Osteoblast (primary cell): ENCODE measurements around the gene COX11. TPM values are rescaled to one million over a fixed set of nuclear protein-coding genes. Genes with fewer than 3 reads are reported as not detected.
A peak's percentile ranks its signal among the peaks of the same experiment; 100 is the strongest.

ENCODE experiments used
- DNase-seq: peaks from one replicate; pipeline ENCODE4 v3.0.0; 2011; ENCODE audit warnings: low spot score, mixed read lengths; ENCODE audit not compliant: insufficient read length; ENCODE audit errors: missing footprints
- H2AFZ ChIP-seq: 2 replicates; pipeline ENCODE4 v1.6.0; 2011; ENCODE audit warnings: mild to moderate bottlenecking, low read length
- H3K27ac ChIP-seq: 2 replicates; pipeline ENCODE4 v1.5.1; 2011; ENCODE audit warnings: mild to moderate bottlenecking, low read depth, low read length, moderate library complexity
- H3K27me3 ChIP-seq: 2 replicates; pipeline ENCODE4 v1.6.0; 2012; ENCODE audit warnings: mild to moderate bottlenecking, control low read depth, inconsistent platforms, low read length, moderate library complexity; ENCODE audit not compliant: insufficient read depth
- H3K36me3 ChIP-seq: 2 replicates; pipeline ENCODE4 v1.5.1; 2011; ENCODE audit warnings: mild to moderate bottlenecking, low read length, control low read depth, moderate library complexity; ENCODE audit not compliant: insufficient read depth
- H3K4me1 ChIP-seq: 2 replicates; pipeline ENCODE4 v1.5.1; 2011; ENCODE audit warnings: mild to moderate bottlenecking, low read length, control low read depth, moderate library complexity; ENCODE audit not compliant: insufficient read depth
- H3K4me2 ChIP-seq: 2 replicates; pipeline ENCODE4 v1.6.0; 2011; ENCODE audit warnings: mild to moderate bottlenecking, low read length; ENCODE audit not compliant: insufficient read depth
- H3K4me3 ChIP-seq: fragments of 200-600 bp; sonication (generic); 3 replicates; pipeline ENCODE4 v1.5.1; 2012; ENCODE audit warnings: mild to moderate bottlenecking, low read length, inconsistent platforms; ENCODE audit not compliant: insufficient read depth
- H3K79me2 ChIP-seq: 2 replicates; pipeline ENCODE4 v1.6.0; 2012; ENCODE audit warnings: mild to moderate bottlenecking, low read length, control low read depth, inconsistent platforms; ENCODE audit not compliant: insufficient read depth
- H3K9me3 ChIP-seq: 2 replicates; pipeline ENCODE4 v1.5.1; 2011; ENCODE audit warnings: low read depth, low read length, control low read depth
- H4K20me1 ChIP-seq: 2 replicates; pipeline ENCODE4 v1.6.0; 2012; ENCODE audit warnings: mild to moderate bottlenecking, low read length, control low read depth; ENCODE audit not compliant: insufficient read depth
- CTCF ChIP-seq: IDR thresholded peaks from 2 replicates; pipeline ENCODE4 v1.5.1; 2011; ENCODE audit warnings: mild to moderate bottlenecking, low read depth, low read length, moderate library complexity; ENCODE audit errors: extremely low read depth
- total RNA-seq: library from RNA; depleted of rRNA; stranded (reverse); fragments of >200 nt; gene quantifications from 2 replicates; pipeline ENCODE4 v1.2.3, GENCODE V29; 2012

The COX11 gene
- total RNA-seq, 1 donor: 38.7 TPM

GRCh38 chr17:54968988-54969332 lies 506 bp upstream of the COX11 start:
- Histone ChIP-seq H4K20me1 (peaks cover 7% of the 10 kb centered on the region), H2AFZ (peak overlapping the region; percentile 99), H3K27ac (peak overlapping the region; percentile 83), H3K4me2 (peak overlapping the region; percentile 86), H3K4me3 (peak overlapping the region; percentile 99), H3K36me3 (peaks cover 6% of the 10 kb centered on the region), H3K9me3 (no peaks in the 10 kb centered on the region), H3K4me1 (peaks cover 14% of the 10 kb centered on the region), H3K27me3 (no peaks in the 10 kb centered on the region), H3K79me2 (peaks cover 65% of the 10 kb centered on the region)
- no peak for TF ChIP-seq CTCF
- DNase-seq: no peak

GRCh38 chr17:54967621-54968261 lies 713 bp downstream of the COX11 start:
- Histone ChIP-seq H3K4me1 (peaks cover 14% of the 10 kb centered on the region), H3K4me3 (peak overlapping the region; percentile 99), H3K4me2 (peak overlapping the region; percentile 86), H4K20me1 (no peaks in the 10 kb centered on the region), H3K27me3 (no peaks in the 10 kb centered on the region), H3K27ac (peak overlapping the region; percentile 83), H3K79me2 (peaks cover 57% of the 10 kb centered on the region), H2AFZ (peak overlapping the region; percentile 99), H3K36me3 (peaks cover 19% of the 10 kb centered on the region), H3K9me3 (no peaks in the 10 kb centered on the region)
- no peak for DNase-seq
- TF ChIP-seq CTCF: no peak

GRCh38 chr17:54956791-54957190 lies 11.7 kb downstream of the COX11 start:
- no peak overlapping the region for H3K27ac ChIP-seq
- peaks cover 27% of the 10 kb centered on the region for H3K36me3 ChIP-seq
- H3K27me3 ChIP-seq: no peaks in the 10 kb centered on the region
- no peak for TF ChIP-seq CTCF
- H3K9me3 ChIP-seq: no peaks in the 10 kb centered on the region
- no peaks in the 10 kb centered on the region for H3K79me2 ChIP-seq
- H3K4me1 ChIP-seq: no peaks in the 10 kb centered on the region
- H3K4me2 ChIP-seq: no peak overlapping the region
- no peaks in the 10 kb centered on the region for H4K20me1 ChIP-seq
- H3K4me3 ChIP-seq: no peak overlapping the region
- no peak overlapping the region for H2AFZ ChIP-seq
- DNase-seq: no peak

GRCh38 chr17:54951286-54951685 lies 17.2 kb downstream of the COX11 start:
- Histone ChIP-seq H3K9me3 (no peaks in the 10 kb centered on the region), H3K27ac (no peak overlapping the region), H3K36me3 (peaks cover 4% of the 10 kb centered on the region), H2AFZ (no peak overlapping the region), H3K79me2 (no peaks in the 10 kb centered on the region), H3K4me2 (no peak overlapping the region), H3K4me1 (peaks cover 13% of the 10 kb centered on the region), H3K27me3 (no peaks in the 10 kb centered on the region), H3K4me3 (no peak overlapping the region), H4K20me1 (no peaks in the 10 kb centered on the region)
- no peak for TF ChIP-seq CTCF
- DNase-seq: no peak
